Keratinocyte (primary cell): ENCODE results near the gene MPV17L.

Experiments used
- EZH2 ChIP-seq: IDR thresholded peaks from one replicate; pipeline ENCODE4 v1.6.1; 2012; ENCODE audit warnings: inconsistent platforms, mild to moderate bottlenecking, low read length, moderate library complexity
- TF ChIP-seq, protein P1 (sequence below), 3 experiments: IDR thresholded peaks in 1 of 3; conservative IDR thresholded peaks in 1 of 3; optimal IDR thresholded peaks in 1 of 3; 2 replicates in 2 of 3; 3 replicates in 1 of 3; pipeline versions ENCODE3 to v1.5.1; 2011; ENCODE audit warnings: low read length in 3 of 3, mild to moderate bottlenecking in 3 of 3, moderate library complexity in 2 of 3, control low read depth in 1 of 3, inconsistent platforms in 1 of 3; ENCODE audit not compliant: insufficient read depth in 2 of 3; ENCODE audit errors: extremely low read depth in 1 of 3

DNA sequence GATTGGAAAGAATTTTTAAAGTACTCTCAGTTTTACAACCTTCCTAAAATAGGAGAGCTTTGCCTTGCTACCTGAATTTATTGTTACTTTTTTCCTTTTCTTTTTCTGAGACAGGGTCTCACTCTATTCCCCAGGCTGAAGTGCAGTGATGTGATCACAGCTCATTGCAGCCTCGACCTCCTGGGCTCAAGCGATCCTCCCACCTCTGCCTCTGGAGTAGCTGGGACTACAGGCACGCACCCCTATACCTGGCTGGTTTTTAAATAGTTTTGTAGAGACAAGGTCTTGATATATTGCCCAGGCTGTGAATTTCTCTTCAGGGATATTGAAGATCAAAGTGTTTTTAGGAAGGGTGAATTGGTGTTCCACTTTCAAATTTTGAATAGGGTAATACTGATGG lies 3.8 kb downstream of the MPV17L start:
- TF ChIP-seq, protein P1, sequence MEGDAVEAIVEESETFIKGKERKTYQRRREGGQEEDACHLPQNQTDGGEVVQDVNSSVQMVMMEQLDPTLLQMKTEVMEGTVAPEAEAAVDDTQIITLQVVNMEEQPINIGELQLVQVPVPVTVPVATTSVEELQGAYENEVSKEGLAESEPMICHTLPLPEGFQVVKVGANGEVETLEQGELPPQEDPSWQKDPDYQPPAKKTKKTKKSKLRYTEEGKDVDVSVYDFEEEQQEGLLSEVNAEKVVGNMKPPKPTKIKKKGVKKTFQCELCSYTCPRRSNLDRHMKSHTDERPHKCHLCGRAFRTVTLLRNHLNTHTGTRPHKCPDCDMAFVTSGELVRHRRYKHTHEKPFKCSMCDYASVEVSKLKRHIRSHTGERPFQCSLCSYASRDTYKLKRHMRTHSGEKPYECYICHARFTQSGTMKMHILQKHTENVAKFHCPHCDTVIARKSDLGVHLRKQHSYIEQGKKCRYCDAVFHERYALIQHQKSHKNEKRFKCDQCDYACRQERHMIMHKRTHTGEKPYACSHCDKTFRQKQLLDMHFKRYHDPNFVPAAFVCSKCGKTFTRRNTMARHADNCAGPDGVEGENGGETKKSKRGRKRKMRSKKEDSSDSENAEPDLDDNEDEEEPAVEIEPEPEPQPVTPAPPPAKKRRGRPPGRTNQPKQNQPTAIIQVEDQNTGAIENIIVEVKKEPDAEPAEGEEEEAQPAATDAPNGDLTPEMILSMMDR (optimal IDR thresholded peaks at IDR 0.05 in 1 of 3, IDR thresholded peaks at IDR 0.05 in 1 of 3, conservative IDR thresholded peaks at IDR 0.05 in 1 of 3; ENCODE audit: extremely low read depth in 1 of 3, insufficient read depth in 2 of 3, low read length in 3 of 3) = no peak
- no peak for TF ChIP-seq EZH2
